CD4-positive, alpha-beta T cell (primary cell): Measurements from ENCODE around the gene DIAPH2. TPM values are rescaled to one million over a fixed set of nuclear protein-coding genes. Genes with fewer than 3 reads are reported as not detected.

Experiments
- ATAC-seq: fragments of 200-7000 bp; cut with Tn5 transposase; one replicate; pipeline ENCODE4 v1.10.0; 2022; ENCODE audit warnings: mild to moderate bottlenecking; ENCODE audit not compliant: poor library complexity
- CTCF ChIA-PET: fragments of 350-600 bp; sonication (Branson Sonifier 250); formaldehyde crosslinking; loops from one replicate; lab custom pipeline; 2021; ENCODE audit warnings: antibody characterized with exemption, inconsistent platforms; lab: Charles Lee
- POLR2A ChIA-PET: fragments of 350-600 bp; sonication (Branson Sonifier 250); formaldehyde crosslinking; loops from one replicate; lab custom pipeline; 2021; ENCODE audit warnings: antibody characterized with exemption, inconsistent platforms; lab: Charles Lee
- DNase-seq, 14 experiments: peaks; one replicate each; pipeline ENCODE4 v3.0.0-alpha.2; 2013 to 2020; ENCODE audit warnings: mixed read lengths in 2 of 14
- H3K27ac ChIP-seq, 2 donors: one replicate each; pipeline versions ENCODE4 v1.5.1 to v1.7.0; 2013; ENCODE audit warnings: low read length in 2 of 2, low read depth in 1 of 2, mild to moderate bottlenecking in 1 of 2
- H3K27me3 ChIP-seq, 2 experiments: 1 replicate in 1 of 2; 2 replicates in 1 of 2; pipeline versions ENCODE4 v1.6.1 to v1.7.0; 2013; ENCODE audit warnings: low read length in 2 of 2, control low read depth in 1 of 2, mild to moderate bottlenecking in 1 of 2, moderate library complexity in 1 of 2; ENCODE audit not compliant: insufficient read depth in 2 of 2, control insufficient read depth in 1 of 2
- H3K36me3 ChIP-seq: one replicate; pipeline ENCODE4 v1.6.1; 2013; ENCODE audit warnings: low read length, control low read depth; ENCODE audit not compliant: insufficient read depth
- H3K4me1 ChIP-seq: one replicate; pipeline ENCODE4 v1.6.1; 2013; ENCODE audit warnings: low read length, control low read depth; ENCODE audit not compliant: insufficient read depth
- H3K4me3 ChIP-seq: one replicate; pipeline ENCODE4 v1.5.1; 2013; ENCODE audit warnings: mild to moderate bottlenecking, low read length, moderate library complexity
- H3K9me3 ChIP-seq, 2 experiments: 1 replicate in 1 of 2; 2 replicates in 1 of 2; pipeline versions ENCODE4 v1.6.1 to v1.7.0; 2013; ENCODE audit warnings: low read length in 2 of 2, mild to moderate bottlenecking in 2 of 2, control low read depth in 1 of 2, moderate library complexity in 1 of 2; ENCODE audit not compliant: control insufficient read depth in 1 of 2, insufficient read depth in 1 of 2
- H3K27ac Mint-ChIP-seq: one replicate; pipeline ENCODE4 v1.8.0; 2020; ENCODE audit warnings: mixed read lengths
- H3K27me3 Mint-ChIP-seq: one replicate; pipeline ENCODE4 v1.8.0; 2021; ENCODE audit warnings: mixed read lengths
- H3K36me3 Mint-ChIP-seq: one replicate; pipeline ENCODE4 v1.8.0; 2021; ENCODE audit warnings: low read depth, mixed read lengths
- H3K4me1 Mint-ChIP-seq: one replicate; pipeline ENCODE4 v1.8.0; 2021; ENCODE audit warnings: low read depth, mixed read lengths
- H3K4me3 Mint-ChIP-seq: one replicate; pipeline ENCODE4 v1.8.0; 2020; ENCODE audit warnings: mild to moderate bottlenecking, mixed read lengths
- H3K9me3 Mint-ChIP-seq: one replicate; pipeline ENCODE4 v1.8.0; 2020; ENCODE audit warnings: mixed read lengths
- intact Hi-C, 2 experiments: fragments of 100-400 bp; cut with DNase I in 1 of 2; cut with micrococcal nuclease in 1 of 2; formaldehyde crosslinking; loops; one replicate each; pipeline versions ENCODE4 v1.15.1 to v1.9.0; 2023 to 2025; cut with DNase I, micrococcal nuclease
- total RNA-seq, 174 experiments: library from RNA in 2 of 174; stranded (reverse) in 2 of 174; gene quantifications; one replicate each; pipeline ENCODE4 v1.2.3 and lab custom pipeline; 2021 to 2026
- TF ChIP-seq, protein P1 (sequence below): fragments of 200-600 bp; IDR thresholded peaks from one replicate; pipeline ENCODE4 v1.8.0; 2022; ENCODE audit warnings: antibody characterized with exemption, mild to moderate bottlenecking

DIAPH2 gene
- total RNA-seq, 2 experiments from 2014 or later: 11.4 to 11.7 TPM

DNA sequence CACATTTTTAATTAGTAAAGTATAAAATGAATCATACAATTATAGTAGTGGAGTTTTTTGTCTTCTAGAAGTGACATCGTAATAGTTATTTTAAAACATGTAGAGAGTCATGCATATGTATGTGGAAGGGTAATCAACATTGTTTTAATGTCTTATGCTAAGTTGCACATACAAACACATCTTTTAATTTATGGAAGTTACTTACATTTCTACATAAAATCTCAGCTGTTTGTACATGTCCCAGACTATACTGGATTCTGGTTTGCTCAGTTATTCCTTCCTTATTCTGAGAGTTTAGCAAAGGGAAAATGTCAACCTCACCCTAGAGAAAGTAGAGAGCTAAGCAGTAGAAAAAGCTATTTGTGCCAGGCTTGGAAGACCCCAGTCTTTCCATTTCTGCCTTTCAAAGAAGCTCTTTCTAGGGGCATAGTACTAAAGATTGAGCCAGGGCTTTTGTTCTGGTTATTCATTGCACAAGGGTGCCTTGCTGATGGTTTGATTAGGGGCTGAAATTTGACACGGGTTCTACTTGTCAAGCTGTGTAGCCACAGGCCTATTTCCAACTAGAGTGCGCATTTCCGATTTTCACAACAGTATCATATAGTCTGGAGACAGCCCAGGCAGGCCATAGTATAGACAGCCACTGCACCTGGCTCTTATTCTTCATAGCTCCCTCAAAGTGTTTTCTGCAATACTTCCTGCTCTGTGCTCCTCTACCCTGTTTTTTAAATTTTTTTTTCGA lies 305.4 kb downstream of the DIAPH2 start:
- Histone ChIP-seq H3K27me3 (no peaks in the 10 kb centered on the region), H3K4me1 (no peaks in the 10 kb centered on the region), H3K9me3 (no peaks in the 10 kb centered on the region), H3K4me3 (no peak overlapping the region), H3K36me3 (no peaks in the 10 kb centered on the region), H3K27ac (no peak overlapping the region)
- H3K27ac Mint-ChIP-seq: no peak overlapping the region
- ChIA-PET CTCF (no interaction called here), POLR2A (no interaction called here)
- no peaks in the 10 kb centered on the region for H3K9me3 Mint-ChIP-seq
- TF ChIP-seq, protein P1, sequence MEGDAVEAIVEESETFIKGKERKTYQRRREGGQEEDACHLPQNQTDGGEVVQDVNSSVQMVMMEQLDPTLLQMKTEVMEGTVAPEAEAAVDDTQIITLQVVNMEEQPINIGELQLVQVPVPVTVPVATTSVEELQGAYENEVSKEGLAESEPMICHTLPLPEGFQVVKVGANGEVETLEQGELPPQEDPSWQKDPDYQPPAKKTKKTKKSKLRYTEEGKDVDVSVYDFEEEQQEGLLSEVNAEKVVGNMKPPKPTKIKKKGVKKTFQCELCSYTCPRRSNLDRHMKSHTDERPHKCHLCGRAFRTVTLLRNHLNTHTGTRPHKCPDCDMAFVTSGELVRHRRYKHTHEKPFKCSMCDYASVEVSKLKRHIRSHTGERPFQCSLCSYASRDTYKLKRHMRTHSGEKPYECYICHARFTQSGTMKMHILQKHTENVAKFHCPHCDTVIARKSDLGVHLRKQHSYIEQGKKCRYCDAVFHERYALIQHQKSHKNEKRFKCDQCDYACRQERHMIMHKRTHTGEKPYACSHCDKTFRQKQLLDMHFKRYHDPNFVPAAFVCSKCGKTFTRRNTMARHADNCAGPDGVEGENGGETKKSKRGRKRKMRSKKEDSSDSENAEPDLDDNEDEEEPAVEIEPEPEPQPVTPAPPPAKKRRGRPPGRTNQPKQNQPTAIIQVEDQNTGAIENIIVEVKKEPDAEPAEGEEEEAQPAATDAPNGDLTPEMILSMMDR: no peak
- H3K4me3 Mint-ChIP-seq: no peak overlapping the region
- no peaks in the 10 kb centered on the region for H3K4me1 Mint-ChIP-seq
- no peak for ATAC-seq
- DNase-seq: no peak
- H3K36me3 Mint-ChIP-seq: no peaks in the 10 kb centered on the region
- no peaks in the 10 kb centered on the region for H3K27me3 Mint-ChIP-seq
- intact Hi-C loops: no loop called here

DNA sequence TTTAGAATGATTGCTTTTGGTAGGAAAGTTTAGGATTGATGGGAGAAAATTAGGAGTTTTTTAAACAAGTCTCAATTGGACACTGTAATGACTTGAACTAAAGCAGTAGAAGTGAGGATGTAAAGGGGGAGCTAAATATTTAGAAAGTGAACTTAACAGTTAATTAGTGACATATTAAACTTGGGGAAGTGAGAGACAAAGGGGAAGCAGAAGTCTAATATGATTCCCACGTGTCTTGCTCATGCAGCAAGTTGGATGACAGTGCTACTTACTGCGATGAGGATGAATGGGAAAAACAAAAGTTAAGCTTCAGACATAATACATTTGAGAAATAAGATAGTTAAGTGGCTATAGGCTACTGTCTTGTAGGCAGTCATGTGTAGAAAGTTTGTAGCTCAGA lies 309.5 kb downstream of the DIAPH2 start:
- Histone ChIP-seq H3K4me3 (no peak overlapping the region), H3K27me3 (no peaks in the 10 kb centered on the region), H3K36me3 (no peaks in the 10 kb centered on the region), H3K4me1 (no peaks in the 10 kb centered on the region), H3K9me3 (no peaks in the 10 kb centered on the region), H3K27ac (no peak overlapping the region)
- Mint-ChIP-seq H3K4me3 (no peak overlapping the region), H3K9me3 (no peaks in the 10 kb centered on the region), H3K36me3 (no peaks in the 10 kb centered on the region), H3K27ac (no peak overlapping the region), H3K4me1 (no peaks in the 10 kb centered on the region), H3K27me3 (no peaks in the 10 kb centered on the region)
- POLR2A ChIA-PET: no interaction called here
- TF ChIP-seq, protein P1: no peak
- CTCF ChIA-PET: interaction anchor here (0.6 kb wide), 1 partner anchor 13 kb away, joined by 3 read pairs; no protein-coding TSS in a partner anchor
- DNase-seq: no peak
- no peak for ATAC-seq
- intact Hi-C loops: no loop called here

DNA sequence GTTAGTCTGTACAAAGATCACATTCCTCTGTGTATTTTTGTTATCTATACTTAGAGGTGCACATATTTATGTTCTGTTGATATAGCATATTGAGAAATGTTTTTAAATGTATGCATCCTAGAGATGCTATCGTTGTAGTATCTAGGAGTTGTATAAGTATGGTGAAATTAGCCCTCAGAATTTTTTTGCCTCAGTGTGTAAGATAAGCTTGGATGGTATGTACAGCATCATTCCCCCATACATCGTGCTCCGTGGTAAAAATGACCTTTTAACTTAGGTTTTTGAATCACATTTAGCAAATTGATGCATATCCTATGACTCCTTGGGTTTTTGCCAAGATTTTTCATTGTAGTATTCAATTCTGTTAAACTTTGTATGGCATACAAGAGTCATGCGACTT lies 312.6 kb downstream of the DIAPH2 start:
- TF ChIP-seq, protein P1: no peak
- Mint-ChIP-seq H3K9me3 (no peaks in the 10 kb centered on the region), H3K27me3 (no peaks in the 10 kb centered on the region), H3K4me1 (peaks cover 4% of the 10 kb centered on the region), H3K36me3 (no peaks in the 10 kb centered on the region), H3K27ac (no peak overlapping the region), H3K4me3 (no peak overlapping the region)
- intact Hi-C loops: no loop called here
- Histone ChIP-seq H3K9me3 (no peaks in the 10 kb centered on the region), H3K27me3 (no peaks in the 10 kb centered on the region), H3K4me1 (no peaks in the 10 kb centered on the region), H3K4me3 (no peak overlapping the region), H3K36me3 (no peaks in the 10 kb centered on the region), H3K27ac (no peak overlapping the region)
- ATAC-seq (no peak), DNase-seq (no peak)
- ChIA-PET POLR2A (no interaction called here), CTCF (no interaction called here)
